ENCODE data around the gene FBXO24.
A peak's percentile ranks its signal among the peaks of the same experiment; 100 is the strongest.
"Not testable (repeated sequence)": the region's sequence is repeated elsewhere in the genome, so short reads cannot be mapped to it uniquely, and the experiment has no call there.

FBXO24 gene, protein sequence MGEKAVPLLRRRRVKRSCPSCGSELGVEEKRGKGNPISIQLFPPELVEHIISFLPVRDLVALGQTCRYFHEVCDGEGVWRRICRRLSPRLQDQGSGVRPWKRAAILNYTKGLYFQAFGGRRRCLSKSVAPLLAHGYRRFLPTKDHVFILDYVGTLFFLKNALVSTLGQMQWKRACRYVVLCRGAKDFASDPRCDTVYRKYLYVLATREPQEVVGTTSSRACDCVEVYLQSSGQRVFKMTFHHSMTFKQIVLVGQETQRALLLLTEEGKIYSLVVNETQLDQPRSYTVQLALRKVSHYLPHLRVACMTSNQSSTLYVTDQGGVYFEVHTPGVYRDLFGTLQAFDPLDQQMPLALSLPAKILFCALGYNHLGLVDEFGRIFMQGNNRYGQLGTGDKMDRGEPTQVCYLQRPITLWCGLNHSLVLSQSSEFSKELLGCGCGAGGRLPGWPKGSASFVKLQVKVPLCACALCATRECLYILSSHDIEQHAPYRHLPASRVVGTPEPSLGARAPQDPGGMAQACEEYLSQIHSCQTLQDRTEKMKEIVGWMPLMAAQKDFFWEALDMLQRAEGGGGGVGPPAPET

DNA sequence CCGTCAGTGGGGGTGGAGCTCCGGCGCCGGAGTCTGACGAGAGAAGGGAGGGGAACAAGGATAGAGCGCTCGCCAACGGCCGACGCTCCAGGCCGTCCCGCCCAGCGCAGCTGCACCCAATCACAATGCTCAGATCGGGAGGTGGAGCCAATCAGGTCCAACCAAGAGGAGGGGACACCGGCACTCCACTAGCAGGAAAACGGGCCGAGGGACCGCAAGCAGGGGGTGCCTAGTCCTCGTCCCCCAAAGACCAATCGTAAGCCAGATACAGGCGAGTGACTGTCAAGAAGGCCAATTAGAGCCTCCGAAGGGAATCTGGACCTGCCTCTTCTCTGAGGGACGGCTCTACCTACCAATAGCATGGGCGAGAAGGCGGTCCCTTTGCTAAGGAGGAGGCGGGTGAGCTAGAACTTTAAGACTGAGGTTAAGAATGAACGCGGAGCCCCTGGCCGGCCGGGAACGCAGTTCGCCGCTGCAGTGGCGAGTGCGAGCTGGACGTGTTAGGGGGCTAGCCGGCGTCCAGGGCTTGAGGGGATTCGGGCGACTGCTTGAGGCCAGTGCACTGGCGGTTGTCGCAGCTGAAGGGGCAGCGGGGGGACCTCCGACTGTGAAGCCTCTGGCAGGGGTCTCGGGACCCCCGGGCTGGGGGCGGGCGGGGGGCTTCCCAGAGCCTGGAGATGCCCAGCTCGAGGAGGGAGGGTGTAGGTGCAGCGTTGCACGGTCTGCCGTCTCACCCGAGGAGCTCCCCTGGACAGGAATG lies at the start of gene FBXO24:
TSS of gene FBXO24 (plus strand) at position 63 of the 760 bp plus-strand sequence. CDS start at position 361, 298 bp downstream.
- peak; percentile 99 for DNase-seq (ENCODE audit: low read depth, low spot score)
- peak within 1 kb of the TSS; percentile 96 for H3K27ac ChIP-seq

DNA sequence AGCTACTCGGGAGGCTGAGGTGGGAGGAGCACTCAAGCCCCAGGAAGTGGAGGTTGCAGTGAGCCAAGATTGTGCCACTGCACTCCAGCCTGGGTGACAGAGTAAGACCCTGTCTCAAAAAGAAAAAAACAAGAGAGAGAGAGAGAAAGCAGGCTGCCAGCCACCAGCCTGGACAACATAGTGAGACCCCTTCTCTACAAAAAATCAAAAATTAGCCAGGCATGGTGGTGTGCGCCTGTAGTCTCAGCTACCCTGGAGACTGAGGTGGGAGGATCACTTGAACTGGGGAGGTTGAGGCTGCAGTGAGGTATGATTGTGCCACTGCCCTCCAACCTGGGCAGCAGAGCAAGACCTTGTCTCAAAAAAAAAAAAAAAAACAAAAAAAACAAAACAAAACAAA lies 49.4 kb upstream of the FBXO24 start:
- DNase-seq (ENCODE audit: low read depth, low spot score); H3K27ac ChIP-seq: not testable (repeated sequence)

DNA sequence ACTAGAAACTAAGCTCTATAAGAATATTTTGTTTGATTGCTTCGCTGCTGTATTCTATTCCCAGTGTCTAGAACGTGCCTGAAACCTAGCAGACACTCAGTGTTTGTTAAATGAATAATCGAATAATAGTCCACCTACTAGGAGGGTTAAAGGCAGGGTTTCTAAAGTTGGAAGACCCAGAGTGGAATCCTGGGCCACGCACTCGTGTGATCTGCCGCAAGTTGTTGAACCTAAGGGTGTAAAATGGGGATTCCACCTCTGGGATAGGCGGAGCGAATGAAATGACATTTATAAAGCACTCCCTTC lies 47.8 kb upstream of the FBXO24 start:
- DNase-seq (ENCODE audit: low read depth, low spot score): no peak
- no peak overlapping the region for H3K27ac ChIP-seq

DNA sequence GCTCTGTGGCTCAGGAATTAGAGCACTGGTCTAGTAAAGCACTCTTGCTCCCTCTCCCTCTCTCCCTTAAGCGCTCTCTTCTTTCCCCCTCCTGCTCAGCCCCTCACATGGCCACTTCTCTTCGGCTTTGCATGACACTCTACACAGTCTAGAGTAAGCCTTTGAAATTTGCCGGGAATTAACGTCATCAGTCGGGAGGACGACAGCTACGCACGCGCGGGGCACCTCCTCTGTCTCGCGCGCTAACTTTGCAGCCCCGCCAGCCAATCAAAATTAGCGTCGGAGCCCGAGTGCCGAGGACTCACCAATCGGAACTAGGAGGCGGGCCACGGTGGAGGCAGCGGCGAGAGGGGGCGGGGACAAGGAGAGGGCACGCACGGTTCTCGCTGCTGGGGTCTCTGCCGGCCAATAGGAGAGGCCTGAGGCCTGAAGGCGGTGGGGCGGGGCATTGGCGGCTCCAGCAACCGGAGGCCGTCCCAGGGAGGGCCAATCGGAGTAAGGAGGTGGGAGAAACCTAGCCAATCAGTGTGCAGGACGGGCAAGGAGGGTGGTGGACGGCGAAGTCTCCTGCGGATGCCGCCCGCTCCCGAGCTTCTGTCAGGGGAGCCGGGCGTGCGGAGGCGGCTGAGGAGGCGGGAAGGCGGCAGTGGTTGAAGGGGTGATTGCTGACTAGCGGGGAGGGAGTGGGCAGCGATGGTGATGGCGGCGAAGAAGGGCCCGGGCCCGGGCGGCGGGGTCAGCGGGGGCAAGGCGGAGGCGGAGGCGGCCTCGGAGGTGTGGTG lies 47.3 kb upstream of the FBXO24 start, which contains the start of gene AGFG2:
TSS of gene AGFG2 (plus strand) at position 550 of the 782 bp plus-strand sequence. CDS start at position 694, 144 bp downstream.
- no peak within 1 kb of the TSS for H3K27ac ChIP-seq
- peak; percentile 96 for DNase-seq (ENCODE audit: low read depth, low spot score)

DNA sequence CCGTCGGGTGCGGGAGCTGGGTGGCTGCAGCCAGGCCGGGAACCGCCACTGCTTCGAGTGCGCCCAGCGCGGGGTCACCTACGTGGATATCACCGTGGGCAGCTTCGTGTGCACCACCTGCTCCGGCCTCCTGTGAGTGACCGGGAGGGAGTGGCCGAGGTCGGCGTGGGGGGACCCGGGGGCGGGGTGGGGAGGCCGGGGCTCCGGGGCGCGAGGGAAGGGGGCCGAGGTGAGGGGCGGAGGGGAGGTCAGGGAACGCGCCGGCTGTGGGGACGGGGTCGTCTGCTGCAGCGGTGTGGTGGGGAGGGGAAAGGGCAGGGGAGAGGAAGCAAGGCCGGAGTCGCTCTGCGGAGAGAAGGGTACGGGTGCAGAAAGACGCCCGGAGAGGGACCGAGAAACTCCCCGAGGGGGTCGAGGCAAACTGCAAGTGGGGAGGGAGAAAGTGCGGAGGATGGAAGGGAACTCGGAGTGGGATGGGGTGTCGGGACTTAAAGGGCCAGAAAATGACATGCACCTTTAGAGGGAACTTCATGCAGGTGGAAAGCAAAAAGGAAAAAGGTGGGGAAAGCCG lies 46.6 kb upstream of the FBXO24 start:
- no peak overlapping the region for H3K27ac ChIP-seq
- no peak for DNase-seq (ENCODE audit: low read depth, low spot score)

DNA sequence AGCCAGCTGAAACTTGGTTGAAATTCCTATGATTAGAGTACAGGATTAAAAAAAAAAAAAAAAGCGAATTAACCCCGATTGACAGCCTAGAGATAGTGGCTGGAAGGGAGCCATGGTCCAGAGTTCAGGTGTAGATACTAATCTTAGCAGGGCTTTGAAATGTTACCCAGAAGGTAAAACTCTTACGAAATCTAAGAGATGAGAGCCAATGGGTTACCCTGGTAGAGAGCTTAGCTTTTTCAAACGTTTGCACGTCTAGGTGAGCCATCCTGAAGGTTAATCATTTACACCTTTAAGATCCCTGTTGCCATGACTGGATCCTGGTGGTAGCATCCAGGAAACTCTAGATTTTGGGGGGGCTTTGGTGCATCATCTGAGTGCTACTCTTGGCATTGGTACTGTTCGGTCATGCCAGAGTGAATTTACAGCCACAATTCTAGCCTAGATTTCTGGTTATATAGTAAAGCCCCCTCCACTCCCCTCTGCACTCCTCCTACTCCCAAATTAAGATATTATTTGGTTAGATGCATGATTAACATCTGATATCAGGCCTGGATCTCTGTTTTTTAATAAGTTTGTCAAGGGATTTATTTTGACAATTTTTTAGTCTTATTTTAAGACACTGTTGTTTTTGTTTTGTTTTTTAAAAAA lies 45.9 kb upstream of the FBXO24 start:
- no peak for DNase-seq (ENCODE audit: low read depth, low spot score)
- H3K27ac ChIP-seq: no peak overlapping the region

DNA sequence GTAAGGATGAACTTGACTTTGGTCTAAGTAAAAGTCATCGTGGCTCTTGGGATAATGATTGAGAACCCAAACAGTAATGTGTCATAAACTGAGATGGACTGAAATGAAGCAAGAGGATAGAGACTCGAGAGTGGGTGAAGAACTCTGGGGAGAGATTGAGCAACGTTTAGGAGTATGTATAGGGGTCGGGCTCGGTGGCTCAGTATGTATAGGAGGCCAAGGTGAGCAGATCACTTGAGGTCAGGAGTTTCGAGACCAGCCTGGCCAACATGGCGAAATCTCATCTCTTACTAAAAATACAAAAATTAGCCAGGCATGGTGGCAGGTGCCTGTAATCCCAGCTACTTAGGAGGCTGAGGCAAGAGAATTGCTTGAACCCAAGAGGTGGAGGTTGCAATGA lies 44.8 kb upstream of the FBXO24 start:
- not testable (repeated sequence) for H3K27ac ChIP-seq; DNase-seq (ENCODE audit: low read depth, low spot score)

DNA sequence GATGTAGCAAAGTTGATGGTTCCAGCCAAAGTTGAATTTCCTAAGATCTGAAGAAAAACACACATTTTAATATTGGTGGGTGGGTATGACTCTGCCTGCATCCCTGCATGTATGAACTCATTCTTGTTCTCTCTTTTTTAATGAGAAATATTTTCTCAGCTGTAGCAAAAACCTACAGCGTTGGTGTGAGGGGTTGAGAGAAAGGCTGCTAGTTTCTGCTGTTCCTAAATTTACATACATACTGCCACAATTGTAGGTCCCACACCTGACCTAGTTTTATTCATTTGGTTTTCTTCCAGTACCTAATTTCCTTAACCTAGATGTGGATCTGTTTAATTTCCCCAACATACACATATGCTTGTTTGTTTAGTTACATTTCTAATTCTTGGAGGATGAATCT lies 42.5 kb upstream of the FBXO24 start:
- DNase-seq (ENCODE audit: low read depth, low spot score): no peak
- no peak overlapping the region for H3K27ac ChIP-seq

DNA sequence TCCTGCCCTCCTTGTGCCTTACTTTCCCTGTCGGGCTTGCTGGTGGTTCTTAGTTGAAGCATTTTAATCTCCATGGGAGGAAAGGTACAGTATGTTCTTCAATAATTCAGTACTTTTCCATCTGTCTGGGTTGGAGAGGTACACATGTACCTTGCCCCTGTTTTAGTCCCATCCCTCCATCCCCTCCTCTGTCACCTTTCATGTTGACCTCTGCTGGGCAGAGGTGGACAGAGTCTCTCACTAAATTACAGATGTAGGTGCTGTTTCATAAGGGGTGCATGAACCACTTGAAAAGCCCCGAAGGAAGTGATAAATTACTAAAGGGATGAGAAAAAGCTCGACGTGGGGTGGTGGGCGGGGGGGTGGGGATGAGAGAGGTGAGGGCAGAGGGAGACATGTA lies 41.7 kb upstream of the FBXO24 start:
- H3K27ac ChIP-seq: peak overlapping the region; percentile 92
- no peak for DNase-seq (ENCODE audit: low read depth, low spot score)

DNA sequence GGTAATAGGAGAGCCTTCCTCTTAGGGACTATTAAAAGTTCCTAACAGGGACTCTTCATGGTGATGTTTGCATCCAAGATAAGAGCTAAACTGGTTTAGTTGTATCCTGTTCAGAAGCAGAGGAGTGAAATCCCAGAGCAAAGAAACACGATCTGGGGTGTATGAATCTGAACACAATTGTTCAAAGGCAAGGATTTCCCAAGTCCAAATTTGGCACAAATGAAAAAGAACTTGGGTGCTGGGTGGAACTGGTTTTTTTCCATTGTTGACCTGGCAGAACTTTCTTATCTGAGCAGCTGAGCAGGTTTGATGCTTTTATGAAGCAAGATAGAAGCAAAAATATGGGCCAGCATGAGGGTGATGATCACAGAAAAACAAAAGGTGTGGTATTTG lies 41.2 kb upstream of the FBXO24 start:
- DNase-seq (ENCODE audit: low read depth, low spot score): no peak
- H3K27ac ChIP-seq: peak overlapping the region; percentile 92

DNA sequence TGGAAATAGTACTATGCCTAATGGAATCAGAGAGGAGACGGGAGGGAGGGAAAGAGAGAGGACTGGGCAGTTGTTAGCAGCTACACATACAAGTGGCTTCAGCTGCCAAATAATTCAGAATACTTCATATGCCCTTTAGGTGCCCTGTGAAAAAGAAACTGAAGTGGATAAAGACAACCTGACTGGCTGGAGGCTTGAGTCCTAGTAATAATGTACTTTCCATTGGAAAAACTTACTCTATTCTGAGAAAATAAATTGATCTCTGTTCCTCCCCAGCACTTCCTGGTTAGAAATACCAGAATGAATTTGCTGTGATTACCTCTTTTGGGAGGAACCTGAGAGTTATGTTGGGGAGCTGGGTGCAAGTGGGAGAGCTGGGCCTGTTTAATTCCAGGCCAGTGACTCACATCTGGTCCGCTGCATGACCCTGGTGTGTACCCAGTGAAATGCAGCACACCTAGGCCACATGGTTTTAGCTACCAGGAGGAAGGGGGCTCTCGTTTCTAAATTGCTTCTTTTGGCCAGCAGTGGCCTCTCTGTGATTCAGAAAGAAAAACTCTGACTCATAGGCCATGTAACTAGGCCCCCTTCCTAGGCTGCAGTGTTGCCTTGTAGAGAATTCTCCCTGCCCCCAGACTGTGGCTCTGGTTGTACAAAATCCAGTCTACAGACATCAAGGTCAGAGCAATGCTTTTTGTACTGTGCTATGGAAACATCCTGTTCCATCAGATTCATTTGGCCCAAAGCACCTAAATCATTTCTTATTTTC lies 40.6 kb upstream of the FBXO24 start:
- peak overlapping the region; percentile 92 for H3K27ac ChIP-seq
- peak; percentile 44 for DNase-seq (ENCODE audit: low read depth, low spot score)

DNA sequence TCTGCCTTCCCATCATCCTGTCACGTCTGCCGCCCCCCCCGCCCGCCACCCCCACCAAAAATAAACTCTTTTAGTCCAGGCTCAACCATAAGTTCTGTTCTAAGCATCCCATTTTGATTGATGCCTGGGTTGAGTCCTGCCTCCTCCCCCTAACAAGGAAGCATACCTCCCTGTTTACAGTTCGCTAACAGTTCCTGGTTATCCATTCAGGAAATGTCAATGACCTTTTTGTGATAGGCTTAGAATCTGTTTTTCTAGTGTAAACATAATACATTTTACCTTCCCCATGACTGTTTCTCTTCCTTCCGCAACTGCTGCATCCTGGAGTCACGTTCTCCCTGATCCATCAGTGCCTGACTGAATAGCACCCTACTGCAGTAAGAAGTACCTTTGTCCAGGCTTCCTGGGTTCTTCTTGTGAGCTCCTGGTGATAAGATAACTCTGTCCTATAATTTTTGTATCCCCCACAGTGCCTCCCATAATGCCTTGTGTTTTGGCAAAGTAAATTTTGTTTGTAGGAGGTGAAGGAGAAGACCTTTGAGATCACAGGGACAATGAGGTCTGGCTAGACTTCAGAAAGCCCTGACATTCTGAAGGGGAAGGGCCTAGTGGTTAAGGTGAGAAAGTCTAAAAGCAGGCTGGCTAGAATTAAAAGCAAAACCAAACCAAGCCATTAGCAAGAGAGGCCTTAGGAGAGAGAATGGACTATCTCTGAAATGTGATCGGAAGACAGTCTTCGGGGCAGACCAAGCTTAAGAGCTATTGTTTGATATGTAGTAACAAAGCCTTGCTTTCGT lies 39.8 kb upstream of the FBXO24 start:
- H3K27ac ChIP-seq: peak overlapping the region; percentile 92
- DNase-seq (ENCODE audit: low read depth, low spot score): no peak

DNA sequence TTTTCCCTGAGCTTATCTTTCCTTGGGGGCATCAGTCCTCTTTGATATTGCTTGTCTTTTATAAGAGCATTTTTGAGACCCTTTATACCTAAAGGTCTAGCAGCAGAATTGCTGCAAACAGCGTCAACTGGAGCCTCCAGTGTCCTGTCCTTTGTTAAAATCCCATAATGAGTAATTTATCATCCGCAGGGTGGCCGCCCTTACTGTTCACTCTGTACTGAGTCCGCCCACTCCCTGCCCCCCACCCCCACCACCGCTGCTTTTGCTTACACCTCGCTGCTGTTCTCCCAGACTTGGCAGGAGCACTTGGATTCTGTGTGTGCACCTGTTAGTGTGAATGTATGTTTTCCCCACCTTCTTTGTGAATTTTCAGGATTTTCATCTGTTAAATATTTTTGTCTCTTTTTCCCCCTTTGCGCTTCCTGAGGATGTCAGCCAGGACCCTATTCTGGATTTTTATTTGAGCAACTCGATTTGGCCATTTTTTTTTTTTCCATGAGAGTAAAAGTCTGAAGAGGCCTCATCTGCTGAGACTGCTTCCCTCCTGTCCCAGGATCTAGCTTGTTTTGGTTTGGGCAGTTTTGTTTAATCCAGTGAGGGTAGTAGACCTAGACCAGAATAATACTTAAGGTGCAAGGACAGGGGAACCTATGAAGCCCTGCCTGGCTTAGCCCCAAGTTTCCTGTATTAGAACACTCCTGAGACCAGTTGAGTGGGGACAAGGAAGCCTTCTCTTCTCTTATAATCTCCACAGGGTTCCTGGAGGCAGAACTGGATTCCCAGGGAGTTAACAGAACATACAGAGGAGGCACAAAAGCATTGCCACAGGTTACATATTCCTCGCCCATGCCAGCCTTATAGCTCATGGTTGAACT lies 39.0 kb upstream of the FBXO24 start:
- DNase-seq (ENCODE audit: low read depth, low spot score): no peak
- peak overlapping the region; percentile 92 for H3K27ac ChIP-seq

DNA sequence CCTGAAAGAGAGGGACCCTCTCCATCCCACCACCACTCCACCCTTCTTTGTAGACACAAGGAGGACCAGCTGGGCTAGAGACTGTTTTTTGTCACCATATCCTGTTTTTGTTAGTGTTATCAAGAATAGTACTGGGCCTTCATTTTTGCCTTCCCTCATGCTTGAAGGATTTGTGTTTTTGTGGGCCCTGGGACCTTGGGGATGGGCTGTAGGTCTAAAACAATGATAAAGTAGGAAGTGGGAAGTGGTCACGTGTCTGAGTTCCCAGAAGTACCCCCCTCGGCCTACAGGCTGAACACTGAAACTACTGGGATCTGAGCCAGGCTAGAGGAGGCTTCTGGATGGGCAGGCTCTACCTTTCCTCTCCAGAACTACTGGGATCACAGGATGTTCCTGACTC lies 38.3 kb upstream of the FBXO24 start:
- H3K27ac ChIP-seq: peak overlapping the region; percentile 92
- no peak for DNase-seq (ENCODE audit: low read depth, low spot score)

DNA sequence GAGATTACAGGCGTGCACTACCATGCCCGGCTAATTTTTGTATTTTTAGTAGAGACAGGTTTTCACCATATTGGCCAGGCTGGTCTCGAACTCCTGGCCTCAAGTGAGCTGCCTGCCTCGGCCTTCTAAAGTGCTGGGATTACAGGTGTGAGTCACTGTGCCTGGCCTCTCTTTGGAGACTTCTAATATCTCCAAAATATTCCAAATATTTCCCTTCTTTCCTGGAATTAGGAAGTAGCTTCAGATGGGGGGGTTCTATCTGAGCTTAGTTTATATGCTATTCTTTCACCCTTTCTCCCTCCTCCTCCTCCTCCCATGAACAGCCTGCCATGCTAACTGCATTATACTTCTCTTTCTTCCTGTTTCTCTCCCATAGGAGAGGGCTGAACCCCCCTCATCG lies 37.7 kb upstream of the FBXO24 start:
- not testable (repeated sequence) for H3K27ac ChIP-seq; DNase-seq (ENCODE audit: low read depth, low spot score)

DNA sequence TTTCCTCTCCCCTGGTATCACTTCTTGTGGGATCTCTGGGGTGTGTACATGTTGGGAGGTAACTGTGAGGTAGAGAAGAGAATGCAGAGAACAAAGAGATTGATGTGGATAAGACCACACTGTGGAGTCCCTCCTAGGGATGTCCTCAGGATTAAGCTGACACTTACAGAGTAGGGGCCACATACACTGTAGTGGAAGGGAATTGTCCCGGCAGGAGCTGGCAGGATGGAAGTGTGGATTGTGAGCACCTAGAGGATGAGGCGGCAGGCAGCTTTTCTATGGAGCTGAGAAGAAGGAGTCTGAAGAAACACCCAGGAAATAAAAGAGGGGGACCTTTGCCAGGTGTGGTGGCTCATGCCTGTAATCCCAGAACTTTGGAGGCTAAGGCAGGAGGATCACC lies 33.6 kb upstream of the FBXO24 start:
- H3K27ac ChIP-seq: no peak overlapping the region
- DNase-seq (ENCODE audit: low read depth, low spot score): no peak

DNA sequence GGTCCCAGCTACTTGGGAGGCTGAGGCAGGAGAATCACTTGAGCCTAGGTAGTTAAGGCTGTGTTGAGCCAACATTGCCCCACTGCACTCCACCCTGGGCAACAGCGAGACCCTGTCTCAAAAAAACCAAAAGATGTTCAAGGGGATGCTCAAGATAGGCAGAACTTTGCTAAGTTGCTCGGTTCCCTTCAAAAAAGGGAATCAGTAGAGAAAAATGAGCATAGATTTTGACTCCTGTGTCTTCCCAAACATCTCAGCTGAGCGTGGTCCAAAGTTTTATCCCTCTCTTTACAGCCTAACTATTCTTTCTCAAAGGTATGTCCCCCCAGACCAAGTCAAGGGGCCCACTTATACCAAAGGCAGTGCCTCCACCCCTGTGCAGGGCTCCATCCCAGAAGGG lies 33.1 kb upstream of the FBXO24 start:
- H3K27ac ChIP-seq: no peak overlapping the region
- no peak for DNase-seq (ENCODE audit: low read depth, low spot score)
